GM12878 (cell line): ENCODE results near the gene H1-8. TPM values are rescaled to one million over a fixed set of nuclear protein-coding genes. Genes with fewer than 3 reads are reported as not detected.

Experiments used
- ATAC-seq: fragments of 200-7000 bp; cut with Tn5 transposase; 3 replicates; pipeline ENCODE4 v1.9.1; 2020; ENCODE audit warnings: mild to moderate bottlenecking, moderate library complexity
- BruUV-seq: library from RNA; stranded (reverse); fragments of 400-500 nt; replicated peaks from 2 replicates; lab custom pipeline; 2021; lab: Mats Ljungman, UMichigan
- CTCF ChIA-PET: fragments of 300-600 bp; sonication (Branson Sonifier 250); formaldehyde crosslinking; extraction: SDS; loops from one replicate; lab custom pipeline; 2021; ENCODE audit warnings: inconsistent platforms; lab: Yijun Ruan, JAX
- POLR2A ChIA-PET: fragments of 350-600 bp; formaldehyde crosslinking; extraction: SDS; loops from one replicate; lab custom pipeline; 2021; ENCODE audit warnings: inconsistent platforms; lab: Charles Lee
- RAD21 ChIA-PET: fragments of 300-600 bp; sonication (Branson Sonifier 250); formaldehyde crosslinking; loops from one replicate; lab custom pipeline; 2023; ENCODE audit warnings: antibody characterized with exemption; ENCODE audit not compliant: unreplicated experiment; lab: Charles Lee
- SMC1A ChIA-PET: fragments of 300-600 bp; sonication (Branson Sonifier 250); formaldehyde crosslinking; loops from one replicate; lab custom pipeline; 2023; ENCODE audit not compliant: unreplicated experiment, uncharacterized antibody; lab: Charles Lee
- DNase-seq: peaks from one replicate; pipeline ENCODE4 v3.0.0-alpha.2; 2011; ENCODE audit warnings: low read depth, low spot score
- FAIRE-seq: peaks from 3 replicates; lab custom pipeline; 2011; peaks lifted over from hg19 to GRCh38; lab: Jason Lieb, UNC
- H2AFZ ChIP-seq: 2 replicates; pipeline ENCODE4 v1.6.0; 2011; ENCODE audit warnings: low read depth, low read length, control low read depth; ENCODE audit not compliant: control insufficient read depth
- H3K27ac ChIP-seq: 2 replicates; pipeline ENCODE4 v1.5.1; 2011; ENCODE audit warnings: control low read depth; ENCODE audit not compliant: control insufficient read depth, insufficient read depth
- H3K27me3 ChIP-seq, 2 experiments: replicated peaks in 1 of 2; 2 replicates each; pipeline versions ENCODE4 v1.6.0 to v1.6.1; 2011; ENCODE audit warnings: low read length in 1 of 2; ENCODE audit not compliant: control insufficient read depth in 2 of 2, insufficient read depth in 2 of 2
- H3K36me3 ChIP-seq, 2 experiments: 2 replicates each; pipeline ENCODE4 v1.5.1; 2011; ENCODE audit warnings: low read length in 1 of 2; ENCODE audit not compliant: control insufficient read depth in 2 of 2, insufficient read depth in 2 of 2
- H3K4me1 ChIP-seq: 2 replicates; pipeline ENCODE4 v1.6.1; 2011; ENCODE audit warnings: mild to moderate bottlenecking, low read length, moderate library complexity, mixed read lengths; ENCODE audit not compliant: control insufficient read depth, insufficient read depth
- H3K4me2 ChIP-seq: 2 replicates; pipeline ENCODE4 v1.6.0; 2011; ENCODE audit warnings: control low read depth; ENCODE audit not compliant: control insufficient read depth, insufficient read depth
- H3K4me3 ChIP-seq: fragments of 200-600 bp; sonication (generic); 2 replicates; pipeline ENCODE4 v1.5.1; 2016
- H3K79me2 ChIP-seq: 2 replicates; pipeline ENCODE4 v1.6.0; 2011; ENCODE audit warnings: low read length; ENCODE audit not compliant: control insufficient read depth, insufficient read depth
- H3K9ac ChIP-seq: 2 replicates; pipeline ENCODE4 v1.8.0; 2011; ENCODE audit warnings: low read length, control low read depth, mixed read lengths; ENCODE audit not compliant: control insufficient read depth, insufficient read depth
- H3K9me3 ChIP-seq: replicated peaks from 3 replicates; pipeline ENCODE4 v1.5.1; 2011; ENCODE audit warnings: mild to moderate bottlenecking, low read length; ENCODE audit not compliant: control insufficient read depth, insufficient read depth
- H4K20me1 ChIP-seq: 2 replicates; pipeline ENCODE4 v1.6.0; 2011; ENCODE audit not compliant: control insufficient read depth, insufficient read depth
- ETV6 ChIP-seq, 2 experiments: fragments of 450-650 bp in 1 of 2; IDR thresholded peaks in 1 of 2; conservative IDR thresholded peaks in 1 of 2; 2 replicates each; pipeline ENCODE4 v1.6.1; 2014; ENCODE audit warnings: antibody characterized with exemption in 1 of 2, borderline replicate concordance in 1 of 2, low read depth in 1 of 2, mild to moderate bottlenecking in 1 of 2, moderate library complexity in 1 of 2
- MYC ChIP-seq: IDR thresholded peaks from 2 replicates; pipeline ENCODE4 v1.6.1; 2011; ENCODE audit warnings: mild to moderate bottlenecking, low read length, moderate library complexity, inconsistent platforms; ENCODE audit not compliant: insufficient read depth, insufficient replicate concordance, insufficient read length, severe bottlenecking
- SUPT20H ChIP-seq: IDR thresholded peaks from 2 replicates; pipeline ENCODE4 v1.6.1; 2011; ENCODE audit warnings: low read depth, mild to moderate bottlenecking, low read length, moderate library complexity, borderline replicate concordance; ENCODE audit not compliant: control insufficient read depth
- USF1 ChIP-seq: IDR thresholded peaks from 2 replicates; pipeline ENCODE4 v1.6.1; 2011; ENCODE audit warnings: borderline replicate concordance, low read depth, mild to moderate bottlenecking, moderate library complexity, mixed read lengths, low read length; ENCODE audit not compliant: insufficient read depth; ENCODE audit errors: extremely low read length
- WGBS: methylation state at CpG from one replicate; pipeline ENCODE4 v1.1.6; 2016; ENCODE audit warnings: low lambda C conversion rate; ENCODE audit not compliant: insufficient replicate concordance, insufficient coverage; ENCODE audit errors: missing lambda C conversion rate; 5-methylcytosine and 5-hydroxymethylcytosine counted together
- in situ Hi-C: fragments of 300-500 bp; cut with MboI; formaldehyde crosslinking; loops from 9 replicates; pipeline ENCODE4 v1.14.3; 2018; ENCODE audit warnings: mixed read lengths
- intact Hi-C: fragments of 100-400 bp; cut with micrococcal nuclease; formaldehyde crosslinking; loops from one replicate; pipeline ENCODE4 v1.14.2; 2022; ENCODE audit not compliant: unreplicated experiment
- polyA plus RNA-seq, 11 experiments: library from polyadenylated mRNA; depleted of rRNA in 4 of 11; unstranded in 6 of 11; stranded (reverse) in 5 of 11; fragments of >200 nt; fragmentation: Nextera tagmentation in 4 of 11; fragmentation: Illumina TruSeq in 1 of 11; extraction: Ambion mirVana in 4 of 11; extraction: Trizol in 1 of 11; gene quantifications; 1 replicate in 1 of 11; 2 replicates in 10 of 11; pipeline versions ENCODE4 v1.2.1 to v1.2.3, GENCODE V29; 2011 to 2016; ENCODE audit warnings: inconsistent platforms in 2 of 11, missing spikeins in 2 of 11, low read depth in 1 of 11
- total RNA-seq, 4 experiments: library from RNA; depleted of rRNA in 3 of 4; stranded (reverse); fragments of >200 nt in 3 of 4; fragmentation: Illumina TruSeq in 1 of 4; extraction: Trizol in 1 of 4; gene quantifications; 2 replicates each; pipeline versions ENCODE4 v1.2.1 to v1.2.3, GENCODE V29; 2013 to 2021
- TF ChIP-seq, protein P1 (sequence below): fragments of 450-650 bp; IDR thresholded peaks from 2 replicates; pipeline ENCODE4 v1.6.1; 2017; ENCODE audit warnings: borderline replicate concordance
- TF ChIP-seq, protein P2 (sequence below), 3 experiments: IDR thresholded peaks in 2 of 3; conservative IDR thresholded peaks in 1 of 3; 2 replicates each; pipeline ENCODE4 v1.5.1; 2011; ENCODE audit warnings: low read depth in 3 of 3, low read length in 3 of 3, mild to moderate bottlenecking in 3 of 3, control low read depth in 2 of 3, moderate library complexity in 2 of 3, inconsistent platforms in 1 of 3, mixed read lengths in 1 of 3; ENCODE audit not compliant: control insufficient read depth in 2 of 3, insufficient read depth in 1 of 3; ENCODE audit errors: extremely low read depth in 1 of 3
- TF ChIP-seq, protein P3 (sequence below): fragments of 450-650 bp; formaldehyde crosslinking; IDR thresholded peaks from 2 replicates; pipeline ENCODE4 v1.4.0; 2020; ENCODE audit warnings: mild to moderate bottlenecking, moderate library complexity
- TF ChIP-seq, protein P4 (sequence below): IDR thresholded peaks from 2 replicates; pipeline ENCODE4 v1.6.1; 2011; ENCODE audit warnings: low read depth, low read length, improper control_type of control experiment, borderline replicate concordance

H1-8 gene
- total and polyA plus RNA-seq, 10 of the 15 experiments (the other 5 are each of a cell fraction or from before 2014, with no cell fraction given), result not detected

DNA sequence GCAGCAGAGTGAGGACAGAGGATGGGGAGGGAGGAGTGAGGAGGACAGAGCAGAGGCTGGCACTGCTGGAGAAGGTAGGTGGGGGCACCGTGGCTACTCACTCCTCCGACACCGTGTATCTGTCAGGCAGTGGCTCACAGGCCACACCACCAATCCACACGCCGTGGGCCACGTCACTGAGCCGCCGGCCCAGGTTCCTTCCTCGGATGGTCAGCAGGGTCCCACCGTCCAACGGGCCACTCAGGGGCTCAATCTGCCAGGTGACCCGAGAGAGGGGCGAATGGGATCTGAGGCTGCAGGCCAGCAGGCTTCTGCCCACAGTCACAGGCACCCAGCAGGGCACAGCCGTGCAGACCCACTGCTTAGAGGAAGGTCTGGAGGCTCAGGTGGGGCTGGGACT is 30.5 kb downstream of the H1-8 start (continued):
- TF ChIP-seq, protein P1, sequence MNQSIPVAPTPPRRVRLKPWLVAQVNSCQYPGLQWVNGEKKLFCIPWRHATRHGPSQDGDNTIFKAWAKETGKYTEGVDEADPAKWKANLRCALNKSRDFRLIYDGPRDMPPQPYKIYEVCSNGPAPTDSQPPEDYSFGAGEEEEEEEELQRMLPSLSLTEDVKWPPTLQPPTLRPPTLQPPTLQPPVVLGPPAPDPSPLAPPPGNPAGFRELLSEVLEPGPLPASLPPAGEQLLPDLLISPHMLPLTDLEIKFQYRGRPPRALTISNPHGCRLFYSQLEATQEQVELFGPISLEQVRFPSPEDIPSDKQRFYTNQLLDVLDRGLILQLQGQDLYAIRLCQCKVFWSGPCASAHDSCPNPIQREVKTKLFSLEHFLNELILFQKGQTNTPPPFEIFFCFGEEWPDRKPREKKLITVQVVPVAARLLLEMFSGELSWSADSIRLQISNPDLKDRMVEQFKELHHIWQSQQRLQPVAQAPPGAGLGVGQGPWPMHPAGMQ, result no peak
- TF ChIP-seq, protein P2, sequence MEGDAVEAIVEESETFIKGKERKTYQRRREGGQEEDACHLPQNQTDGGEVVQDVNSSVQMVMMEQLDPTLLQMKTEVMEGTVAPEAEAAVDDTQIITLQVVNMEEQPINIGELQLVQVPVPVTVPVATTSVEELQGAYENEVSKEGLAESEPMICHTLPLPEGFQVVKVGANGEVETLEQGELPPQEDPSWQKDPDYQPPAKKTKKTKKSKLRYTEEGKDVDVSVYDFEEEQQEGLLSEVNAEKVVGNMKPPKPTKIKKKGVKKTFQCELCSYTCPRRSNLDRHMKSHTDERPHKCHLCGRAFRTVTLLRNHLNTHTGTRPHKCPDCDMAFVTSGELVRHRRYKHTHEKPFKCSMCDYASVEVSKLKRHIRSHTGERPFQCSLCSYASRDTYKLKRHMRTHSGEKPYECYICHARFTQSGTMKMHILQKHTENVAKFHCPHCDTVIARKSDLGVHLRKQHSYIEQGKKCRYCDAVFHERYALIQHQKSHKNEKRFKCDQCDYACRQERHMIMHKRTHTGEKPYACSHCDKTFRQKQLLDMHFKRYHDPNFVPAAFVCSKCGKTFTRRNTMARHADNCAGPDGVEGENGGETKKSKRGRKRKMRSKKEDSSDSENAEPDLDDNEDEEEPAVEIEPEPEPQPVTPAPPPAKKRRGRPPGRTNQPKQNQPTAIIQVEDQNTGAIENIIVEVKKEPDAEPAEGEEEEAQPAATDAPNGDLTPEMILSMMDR (IDR thresholded peaks at IDR 0.05 in 2 of 3, conservative IDR thresholded peaks at IDR 0.05 in 1 of 3; ENCODE audit: control insufficient read depth in 2 of 3, extremely low read depth in 1 of 3, insufficient read depth in 1 of 3, low read depth in 3 of 3, low read length in 3 of 3), result no peak

- in situ Hi-C loops, result no loop called here
- no peaks in the 10 kb centered on the region for H3K79me2 ChIP-seq
- 78% methylated on average over 24 of the region's 24 CpGs for WGBS
- no peaks in the 10 kb centered on the region for H4K20me1 ChIP-seq
- H3K4me3 ChIP-seq, result no peak overlapping the region
- CTCF ChIA-PET, result no interaction called here
- H2AFZ ChIP-seq, result no peak overlapping the region
- no peak for DNase-seq
- TF ChIP-seq, protein P3, sequence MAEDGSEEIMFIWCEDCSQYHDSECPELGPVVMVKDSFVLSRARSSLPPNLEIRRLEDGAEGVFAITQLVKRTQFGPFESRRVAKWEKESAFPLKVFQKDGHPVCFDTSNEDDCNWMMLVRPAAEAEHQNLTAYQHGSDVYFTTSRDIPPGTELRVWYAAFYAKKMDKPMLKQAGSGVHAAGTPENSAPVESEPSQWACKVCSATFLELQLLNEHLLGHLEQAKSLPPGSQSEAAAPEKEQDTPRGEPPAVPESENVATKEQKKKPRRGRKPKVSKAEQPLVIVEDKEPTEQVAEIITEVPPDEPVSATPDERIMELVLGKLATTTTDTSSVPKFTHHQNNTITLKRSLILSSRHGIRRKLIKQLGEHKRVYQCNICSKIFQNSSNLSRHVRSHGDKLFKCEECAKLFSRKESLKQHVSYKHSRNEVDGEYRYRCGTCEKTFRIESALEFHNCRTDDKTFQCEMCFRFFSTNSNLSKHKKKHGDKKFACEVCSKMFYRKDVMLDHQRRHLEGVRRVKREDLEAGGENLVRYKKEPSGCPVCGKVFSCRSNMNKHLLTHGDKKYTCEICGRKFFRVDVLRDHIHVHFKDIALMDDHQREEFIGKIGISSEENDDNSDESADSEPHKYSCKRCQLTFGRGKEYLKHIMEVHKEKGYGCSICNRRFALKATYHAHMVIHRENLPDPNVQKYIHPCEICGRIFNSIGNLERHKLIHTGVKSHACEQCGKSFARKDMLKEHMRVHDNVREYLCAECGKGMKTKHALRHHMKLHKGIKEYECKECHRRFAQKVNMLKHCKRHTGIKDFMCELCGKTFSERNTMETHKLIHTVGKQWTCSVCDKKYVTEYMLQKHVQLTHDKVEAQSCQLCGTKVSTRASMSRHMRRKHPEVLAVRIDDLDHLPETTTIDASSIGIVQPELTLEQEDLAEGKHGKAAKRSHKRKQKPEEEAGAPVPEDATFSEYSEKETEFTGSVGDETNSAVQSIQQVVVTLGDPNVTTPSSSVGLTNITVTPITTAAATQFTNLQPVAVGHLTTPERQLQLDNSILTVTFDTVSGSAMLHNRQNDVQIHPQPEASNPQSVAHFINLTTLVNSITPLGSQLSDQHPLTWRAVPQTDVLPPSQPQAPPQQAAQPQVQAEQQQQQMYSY (CRISPR knock-in tag), result no peak
- TF ChIP-seq USF1, result no peak
- TF ChIP-seq MYC, result no peak
- no peak for TF ChIP-seq SUPT20H
- TF ChIP-seq ETV6 (conservative IDR thresholded peaks at IDR 0.05 in 1 of 2, IDR thresholded peaks at IDR 0.05 in 1 of 2; ENCODE audit: borderline replicate concordance in 1 of 2, low read depth in 1 of 2), result no peak
- TF ChIP-seq, protein P4, sequence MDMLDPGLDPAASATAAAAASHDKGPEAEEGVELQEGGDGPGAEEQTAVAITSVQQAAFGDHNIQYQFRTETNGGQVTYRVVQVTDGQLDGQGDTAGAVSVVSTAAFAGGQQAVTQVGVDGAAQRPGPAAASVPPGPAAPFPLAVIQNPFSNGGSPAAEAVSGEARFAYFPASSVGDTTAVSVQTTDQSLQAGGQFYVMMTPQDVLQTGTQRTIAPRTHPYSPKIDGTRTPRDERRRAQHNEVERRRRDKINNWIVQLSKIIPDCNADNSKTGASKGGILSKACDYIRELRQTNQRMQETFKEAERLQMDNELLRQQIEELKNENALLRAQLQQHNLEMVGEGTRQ, result no peak
- TF ChIP-seq, all 136 proteins: peak for 0
- RAD21 ChIA-PET, result no interaction called here
- intact Hi-C loops, result no loop called here
- SMC1A ChIA-PET, result no interaction called here
- BruUV-seq, result no TSS peak
- Histone ChIP-seq H3K27ac (no peak overlapping the region), H3K27me3 (no peaks in the 10 kb centered on the region), H3K9ac (no peak overlapping the region), H3K9me3 (no peaks in the 10 kb centered on the region), H3K36me3 (no peaks in the 10 kb centered on the region), H3K4me2 (no peak overlapping the region), H3K4me1 (peaks cover 22% of the 10 kb centered on the region)
- no peak for FAIRE-seq
- ATAC-seq, result no peak
- POLR2A ChIA-PET, result no interaction called here
These were observed 31.2 kb downstream of the H1-8 start for GRCh38 chr3:129574206-129574605.
